ENCODE measurements around the gene MS4A4A.
"Not testable (repeated sequence)": the region's sequence is repeated elsewhere in the genome, so short reads cannot be mapped to it uniquely, and the experiment has no call there.

MS4A4A gene

GRCh38 chr11:60280412-60280811 is at the start of gene MS4A4A:
Gene MS4A4A (plus strand): TSS chr11:60280666. CDS start chr11:60280676, 10 bp downstream.
- no peak for DNase-seq

- DNase-seq, result no peak
These were observed 49.8 kb upstream of the MS4A4A start for GRCh38 chr11:60230681-60231080.

GRCh38 chr11:60235321-60235720 is 45.1 kb upstream of the MS4A4A start:
- no peak for DNase-seq

- DNase-seq, result no peak
These were observed 39.8 kb upstream of the MS4A4A start for GRCh38 chr11:60240662-60241061.

GRCh38 chr11:60241786-60242185 is 38.7 kb upstream of the MS4A4A start:
- DNase-seq, result no peak

GRCh38 chr11:60242740-60243239 is 37.7 kb upstream of the MS4A4A start, which contains the start of gene MS4A4E:
Gene MS4A4E (minus strand): TSS chr11:60243137. CDS start chr11:60230055, 13,082 bp downstream.
- DNase-seq, result no peak

- DNase-seq, result no peak
These were observed 28.8 kb upstream of the MS4A4A start for GRCh38 chr11:60251485-60252212.

GRCh38 chr11:60252213-60253108 is 28.0 kb upstream of the MS4A4A start:
- no peak for DNase-seq

GRCh38 chr11:60257956-60258722 is 22.3 kb upstream of the MS4A4A start:
- no peak for DNase-seq

- no peak for DNase-seq
These were observed 19.5 kb upstream of the MS4A4A start for GRCh38 chr11:60261014-60261413.

- DNase-seq, result no peak
These were observed 17.1 kb upstream of the MS4A4A start for GRCh38 chr11:60263402-60263801.

GRCh38 chr11:60264644-60265043 is 15.8 kb upstream of the MS4A4A start:
- no peak for DNase-seq

- no peak for DNase-seq
These were observed 14.9 kb upstream of the MS4A4A start for GRCh38 chr11:60265373-60266214.

- DNase-seq, result no peak
These were observed 6.0 kb upstream of the MS4A4A start for GRCh38 chr11:60274416-60274815.

GRCh38 chr11:60281485-60281884 is 1.0 kb downstream of the MS4A4A start:
- no peak for DNase-seq

- no peak for DNase-seq
These were observed 1.8 kb downstream of the MS4A4A start for GRCh38 chr11:60282286-60282685.

- not testable (repeated sequence) for DNase-seq
These were observed 5.1 kb downstream of the MS4A4A start for GRCh38 chr11:60285411-60286126.

GRCh38 chr11:60288531-60288930 is 8.1 kb downstream of the MS4A4A start:
- no peak for DNase-seq

- DNase-seq, result no peak
These were observed 11.7 kb downstream of the MS4A4A start for GRCh38 chr11:60292145-60292544.

- no peak for DNase-seq
These were observed 20.7 kb downstream of the MS4A4A start for GRCh38 chr11:60301178-60301577.

GRCh38 chr11:60301884-60302283 is 21.4 kb downstream of the MS4A4A start:
- DNase-seq, result not testable (repeated sequence)
